NT2/D1 (cell line): Measurements from ENCODE around the gene FAM186B.

Experiments
- SUZ12 ChIP-seq: IDR thresholded peaks from 2 replicates; pipeline ENCODE4 v1.6.1; 2011; ENCODE audit not compliant: insufficient read length, insufficient read depth; ENCODE audit errors: extremely low read depth
- YY1 ChIP-seq: IDR thresholded peaks from 2 replicates; pipeline ENCODE4 v1.6.1; 2011; ENCODE audit not compliant: insufficient read length, insufficient read depth
- ZNF274 ChIP-seq: IDR thresholded peaks from 2 replicates; pipeline ENCODE4 v1.6.1; 2011; ENCODE audit warnings: mild to moderate bottlenecking, low read depth, low read length

GRCh38 chr12:49552014-49552413 is 53.4 kb downstream of the FAM186B start:
- no peak for TF ChIP-seq YY1
- no peak for TF ChIP-seq ZNF274
- no peak for TF ChIP-seq SUZ12
